CD4-positive, alpha-beta memory T cell (primary cell): Measurements from ENCODE around the gene MAST4. TPM values are rescaled to one million over a fixed set of nuclear protein-coding genes. Genes with fewer than 3 reads are reported as not detected.

Source experiments
- CTCF ChIA-PET: fragments of 350-600 bp; sonication (Branson Sonifier 250); formaldehyde crosslinking; loops from one replicate; lab custom pipeline; 2021; ENCODE audit warnings: inconsistent platforms; ENCODE audit not compliant: partially characterized antibody; lab: Charles Lee
- POLR2A ChIA-PET: fragments of 350-600 bp; sonication (Branson Sonifier 250); formaldehyde crosslinking; loops from one replicate; lab custom pipeline; 2021; ENCODE audit not compliant: partially characterized antibody; lab: Charles Lee
- DNase-seq, 5 donors: peaks; one replicate each; pipeline versions ENCODE4 v3.0.0 to v3.0.0-alpha.2; 2020 to 2022; ENCODE audit warnings: mixed read lengths in 1 of 5
- H3K27ac ChIP-seq: one replicate; pipeline ENCODE4 v1.7.0; 2013; ENCODE audit warnings: low read depth, low read length
- H3K27me3 ChIP-seq: 2 replicates; pipeline ENCODE4 v1.7.0; 2013; ENCODE audit warnings: mild to moderate bottlenecking, low read length, moderate library complexity; ENCODE audit not compliant: insufficient read depth
- H3K36me3 ChIP-seq: 2 replicates; pipeline ENCODE4 v1.7.0; 2013; ENCODE audit warnings: mild to moderate bottlenecking, low read length, moderate library complexity; ENCODE audit not compliant: insufficient read depth
- H3K4me1 ChIP-seq: 2 replicates; pipeline ENCODE4 v1.7.0; 2013; ENCODE audit warnings: mild to moderate bottlenecking, low read length, moderate library complexity; ENCODE audit not compliant: insufficient read depth
- H3K4me3 ChIP-seq, 2 donors: one replicate each; pipeline ENCODE4 v1.7.0; 2013; ENCODE audit warnings: low read length in 2 of 2, mild to moderate bottlenecking in 1 of 2
- H3K9me3 ChIP-seq, 2 donors: one replicate each; pipeline ENCODE4 v1.7.0; 2013; ENCODE audit warnings: low read length in 2 of 2, control low read depth in 1 of 2; ENCODE audit not compliant: control insufficient read depth in 1 of 2
- H3K27ac Mint-ChIP-seq, 7 donors: one replicate each; pipeline ENCODE4 v1.8.0; 2020 to 2021; ENCODE audit warnings: mixed read lengths in 7 of 7, mild to moderate bottlenecking in 6 of 7, inconsistent platforms in 3 of 7, moderate library complexity in 3 of 7
- H3K27me3 Mint-ChIP-seq, 2 donors: one replicate each; pipeline ENCODE4 v1.8.0; 2020 to 2021; ENCODE audit warnings: mixed read lengths in 2 of 2
- H3K36me3 Mint-ChIP-seq, 2 donors: one replicate each; pipeline ENCODE4 v1.8.0; 2020 to 2021; ENCODE audit warnings: mixed read lengths in 2 of 2, inconsistent platforms in 1 of 2, mild to moderate bottlenecking in 1 of 2
- H3K4me1 Mint-ChIP-seq, 4 donors: one replicate each; pipeline ENCODE4 v1.8.0; 2020 to 2021; ENCODE audit warnings: mixed read lengths in 4 of 4, mild to moderate bottlenecking in 1 of 4
- H3K4me3 Mint-ChIP-seq, 8 donors: one replicate each; pipeline ENCODE4 v1.8.0; 2020 to 2021; ENCODE audit warnings: mixed read lengths in 8 of 8, mild to moderate bottlenecking in 7 of 8, moderate library complexity in 6 of 8, inconsistent platforms in 3 of 8
- H3K9me3 Mint-ChIP-seq, 8 donors: one replicate each; pipeline ENCODE4 v1.8.0; 2020 to 2021; ENCODE audit warnings: mixed read lengths in 8 of 8, mild to moderate bottlenecking in 5 of 8, inconsistent platforms in 3 of 8, moderate library complexity in 1 of 8
- intact Hi-C: fragments of 100-400 bp; cut with micrococcal nuclease; formaldehyde crosslinking; loops from one replicate; pipeline ENCODE4 v1.15.1; 2023
- polyA plus RNA-seq, 2 donors: library from polyadenylated mRNA; unstranded; fragments of 300-500 nt; fragmentation: Illumina TruSeq; gene quantifications; one replicate each; pipeline ENCODE4 v1.2.3, GENCODE V29; 2021
- total RNA-seq, 2 experiments: library from RNA; stranded (reverse); gene quantifications; one replicate each; pipeline ENCODE4 v1.2.3, GENCODE V29; 2021

The MAST4 gene
- total and polyA plus RNA-seq, 4 experiments from 2014 or later: 9.2 to 27.0 (median 21.3) TPM

- ChIA-PET CTCF (interaction anchor here (4.0 to 6.1 kb wide), 2 partner anchors 13 kb away, joined by 14 to 72 read pairs; no protein-coding TSS in a partner anchor), POLR2A (interaction anchor here (1.2 to 1.3 kb wide), 2 partner anchors 176 to 1427 kb away, joined by 3 read pairs; no protein-coding TSS in a partner anchor)
- Mint-ChIP-seq H3K4me1 (peaks cover 15 to 35% (median 19%) of the 10 kb centered on the region in 4 donors), H3K36me3 (no peaks in the 10 kb centered on the region), H3K27me3 (peaks cover 1 to 2% of the 10 kb centered on the region in 2 donors), H3K9me3 (no peaks in the 10 kb centered on the region), H3K4me3 (peak overlapping the region; percentile 74 to 88 (median 86)), H3K27ac (peak overlapping the region in 6 of 7 donors; percentile 72 to 95 (median 85))
- H3K9me3 ChIP-seq: no peaks in the 10 kb centered on the region
- intact Hi-C loops: no loop called here
- H3K4me3 ChIP-seq: peak overlapping the region in 1 of 2 donors; percentile 64
- peak overlapping the region; percentile 48 for H3K27ac ChIP-seq
- H3K27me3 ChIP-seq: no peaks in the 10 kb centered on the region
- H3K36me3 ChIP-seq: no peaks in the 10 kb centered on the region
- DNase-seq: no peak
- peaks cover 16% of the 10 kb centered on the region for H3K4me1 ChIP-seq
Observed at GRCh38 chr5:66828046-66828547, 231.9 kb downstream of the MAST4 start.

GRCh38 chr5:66828548-66829357 is 232.6 kb downstream of the MAST4 start:
- peak overlapping the region; percentile 48 for H3K27ac ChIP-seq
- peak overlapping the region; percentile 74 to 88 (median 86) for H3K4me3 Mint-ChIP-seq
- no peaks in the 10 kb centered on the region for H3K36me3 Mint-ChIP-seq
- H3K27me3 ChIP-seq: no peaks in the 10 kb centered on the region
- ChIA-PET CTCF (interaction anchor here (0.9 to 6.1 kb wide), 3 partner anchors 12 to 160 kb away, joined by 3 to 72 read pairs (median 14); no protein-coding TSS in a partner anchor), POLR2A (interaction anchor here (1.2 to 1.4 kb wide), 3 partner anchors 11 to 1427 kb away, joined by 3 read pairs; no protein-coding TSS in a partner anchor)
- intact Hi-C loops: no loop called here
- H3K27me3 Mint-ChIP-seq: peaks cover 1 to 2% of the 10 kb centered on the region in 2 donors
- peak overlapping the region; percentile 11 to 64 for H3K4me3 ChIP-seq
- H3K27ac Mint-ChIP-seq: peak overlapping the region; percentile 20 to 95 (median 83)
- peaks cover 13% of the 10 kb centered on the region for H3K4me1 ChIP-seq
- H3K4me1 Mint-ChIP-seq: peaks cover 14 to 32% (median 17%) of the 10 kb centered on the region in 4 donors
- no peaks in the 10 kb centered on the region for H3K9me3 ChIP-seq
- no peaks in the 10 kb centered on the region for H3K36me3 ChIP-seq
- DNase-seq: peak; percentile 58 to 79 (median 64)
- H3K9me3 Mint-ChIP-seq: no peaks in the 10 kb centered on the region

GRCh38 chr5:66829358-66829674 is 233.1 kb downstream of the MAST4 start:
- Histone ChIP-seq H3K4me3 (peak overlapping the region; percentile 11 to 64), H3K36me3 (no peaks in the 10 kb centered on the region), H3K27me3 (no peaks in the 10 kb centered on the region), H3K9me3 (no peaks in the 10 kb centered on the region), H3K27ac (peak overlapping the region; percentile 48), H3K4me1 (peaks cover 13% of the 10 kb centered on the region)
- intact Hi-C loops: no loop called here
- Mint-ChIP-seq H3K27ac (peak overlapping the region; percentile 4 to 95 (median 83)), H3K27me3 (peaks cover 2 to 3% of the 10 kb centered on the region in 2 donors), H3K4me3 (peak overlapping the region; percentile 74 to 88 (median 86)), H3K4me1 (peaks cover 14 to 27% (median 17%) of the 10 kb centered on the region in 4 donors), H3K9me3 (no peaks in the 10 kb centered on the region), H3K36me3 (no peaks in the 10 kb centered on the region)
- CTCF ChIA-PET: interaction anchor here (0.9 to 6.1 kb wide), 3 partner anchors 11 to 159 kb away, joined by 3 to 72 read pairs (median 14); no protein-coding TSS in a partner anchor
- POLR2A ChIA-PET: interaction anchor here (1.4 kb wide), 1 partner anchor 11 kb away, joined by 3 read pairs; no protein-coding TSS in a partner anchor
- DNase-seq: no peak

GRCh38 chr5:66829826-66830225 is 233.6 kb downstream of the MAST4 start:
- Histone ChIP-seq H3K4me3 (no peak overlapping the region), H3K36me3 (no peaks in the 10 kb centered on the region), H3K27me3 (no peaks in the 10 kb centered on the region), H3K4me1 (peaks cover 13% of the 10 kb centered on the region), H3K27ac (no peak overlapping the region), H3K9me3 (no peaks in the 10 kb centered on the region)
- ChIA-PET POLR2A (interaction anchor here (1.4 kb wide), 1 partner anchor 10 kb away, joined by 3 read pairs; no protein-coding TSS in a partner anchor), CTCF (interaction anchor here (0.7 to 6.1 kb wide), 4 partner anchors 8 to 16 kb away, joined by 4 to 72 read pairs (median 10); no protein-coding TSS in a partner anchor)
- Mint-ChIP-seq H3K36me3 (no peaks in the 10 kb centered on the region), H3K4me3 (peak overlapping the region in 4 of 8 donors; percentile 5 to 51 (median 26)), H3K9me3 (no peaks in the 10 kb centered on the region), H3K27ac (peak overlapping the region in 2 of 7 donors; percentile 0 to 19), H3K4me1 (peaks cover 14 to 26% (median 17%) of the 10 kb centered on the region in 4 donors), H3K27me3 (peaks cover 2 to 3% of the 10 kb centered on the region in 2 donors)
- no peak for DNase-seq
- intact Hi-C loops: no loop called here

GRCh38 chr5:66830636-66831035 is 234.4 kb downstream of the MAST4 start:
- Histone ChIP-seq H3K27ac (no peak overlapping the region), H3K27me3 (no peaks in the 10 kb centered on the region), H3K4me1 (peaks cover 13% of the 10 kb centered on the region), H3K4me3 (no peak overlapping the region), H3K36me3 (no peaks in the 10 kb centered on the region), H3K9me3 (no peaks in the 10 kb centered on the region)
- Mint-ChIP-seq H3K36me3 (no peaks in the 10 kb centered on the region), H3K27me3 (peaks cover 2 to 3% of the 10 kb centered on the region in 2 donors), H3K4me1 (peaks cover 14 to 26% (median 17%) of the 10 kb centered on the region in 4 donors), H3K27ac (no peak overlapping the region), H3K4me3 (peak overlapping the region in 3 of 8 donors; percentile 17 to 66 (median 37)), H3K9me3 (no peaks in the 10 kb centered on the region)
- ChIA-PET POLR2A (interaction anchor here (0.6 kb wide), 1 partner anchor 391 kb away, joined by 3 read pairs; no protein-coding TSS in a partner anchor), CTCF (interaction anchor here (0.6 to 6.1 kb wide), 6 partner anchors 9 to 677 kb away, joined by 3 to 72 read pairs (median 5); no protein-coding TSS in a partner anchor)
- no peak for DNase-seq
- intact Hi-C loops: no loop called here

GRCh38 chr5:66839636-66840185 is 243.5 kb downstream of the MAST4 start:
- no peaks in the 10 kb centered on the region for H3K36me3 ChIP-seq
- H3K27me3 Mint-ChIP-seq: peaks cover 0 to 3% of the 10 kb centered on the region in 2 donors
- no peak overlapping the region for H3K27ac Mint-ChIP-seq
- intact Hi-C loops: no loop called here
- POLR2A ChIA-PET: interaction anchor here (1.4 kb wide), 1 partner anchor 10 kb away, joined by 3 read pairs; no protein-coding TSS in a partner anchor
- peaks cover 0 to 9% (median 0%) of the 10 kb centered on the region in 4 donors for H3K4me1 Mint-ChIP-seq
- H3K27me3 ChIP-seq: no peaks in the 10 kb centered on the region
- H3K9me3 ChIP-seq: no peaks in the 10 kb centered on the region
- no peaks in the 10 kb centered on the region for H3K4me1 ChIP-seq
- H3K36me3 Mint-ChIP-seq: no peaks in the 10 kb centered on the region
- no peak overlapping the region for H3K4me3 Mint-ChIP-seq
- H3K4me3 ChIP-seq: no peak overlapping the region
- CTCF ChIA-PET: interaction anchor here (1.6 to 2.1 kb wide), 2 partner anchors 9 to 10 kb away, joined by 5 to 14 read pairs; no protein-coding TSS in a partner anchor
- no peak overlapping the region for H3K27ac ChIP-seq
- H3K9me3 Mint-ChIP-seq: no peaks in the 10 kb centered on the region
- no peak for DNase-seq
